Prostate gland (tissue), 2 donors: Measurements from ENCODE around the gene GRIA3. TPM values are rescaled to one million over a fixed set of nuclear protein-coding genes. Genes with fewer than 3 reads are reported as not detected.

Experiments
- DNase-seq: peaks from one replicate; pipeline ENCODE4 v3.0.0-alpha.2; 2019; ENCODE audit warnings: low spot score
- H3K27ac ChIP-seq, 2 donors: fragments of 200-600 bp; sonication (generic); 2 replicates each; pipeline ENCODE4 v1.5.1; 2017 to 2019
- H3K27me3 ChIP-seq: fragments of 200-600 bp; sonication (generic); replicated peaks from 2 replicates; pipeline ENCODE4 v1.5.1; 2019; ENCODE audit not compliant: insufficient read depth
- H3K36me3 ChIP-seq, 2 donors: fragments of 200-600 bp; sonication (generic); 1 replicate in 1 of 2; 2 replicates in 1 of 2; pipeline versions ENCODE4 v1.5.1 to v1.8.1; 2017 to 2019
- H3K4me1 ChIP-seq: fragments of 200-600 bp; sonication (generic); replicated peaks from 2 replicates; pipeline ENCODE4 v1.5.1; 2019
- H3K4me3 ChIP-seq, 2 donors: fragments of 200-600 bp; sonication (generic); 2 replicates each; pipeline ENCODE4 v1.5.1; 2017 to 2019
- H3K9me3 ChIP-seq: fragments of 200-600 bp; sonication (generic); 2 replicates; pipeline ENCODE4 v1.5.1; 2017
- POLR2A ChIP-seq: fragments of 450-650 bp; IDR thresholded peaks from one replicate; pipeline ENCODE4 v1.6.1; 2016; ENCODE audit warnings: antibody characterized with exemption, mild to moderate bottlenecking
- POLR2AphosphoS5 ChIP-seq: sonication (generic); formaldehyde crosslinking; IDR thresholded peaks from one replicate; pipeline ENCODE4 v1.6.1; 2017; ENCODE audit warnings: antibody characterized with exemption
- WGBS: methylation state at CpG from one replicate; pipeline ENCODE4 v1.1.5; 2018; 5-methylcytosine and 5-hydroxymethylcytosine counted together
- intact Hi-C: fragments of 100-400 bp; cut with DNase I; formaldehyde crosslinking; loops from one replicate; pipeline ENCODE4 v1.14.2; 2022
- total RNA-seq, 2 donors: library from RNA; depleted of rRNA; stranded (reverse); fragments of >200 nt; gene quantifications; one replicate each; pipeline ENCODE4 v1.1.0, GENCODE V29; 2016
- TF ChIP-seq, protein P1 (sequence below), 4 experiments: fragments of 200-600 bp in 2 of 4; fragments of 450-650 bp in 2 of 4; sonication (generic) in 2 of 4; IDR thresholded peaks; 1 replicate in 3 of 4; 2 replicates in 1 of 4; pipeline ENCODE4 v1.5.1; 2016 to 2019; ENCODE audit warnings: antibody characterized with exemption in 4 of 4, mild to moderate bottlenecking in 2 of 4, moderate library complexity in 2 of 4

GRIA3 gene
- total RNA-seq, 2 donors from 2014 or later: 1.1 to 1.6 TPM

DNA sequence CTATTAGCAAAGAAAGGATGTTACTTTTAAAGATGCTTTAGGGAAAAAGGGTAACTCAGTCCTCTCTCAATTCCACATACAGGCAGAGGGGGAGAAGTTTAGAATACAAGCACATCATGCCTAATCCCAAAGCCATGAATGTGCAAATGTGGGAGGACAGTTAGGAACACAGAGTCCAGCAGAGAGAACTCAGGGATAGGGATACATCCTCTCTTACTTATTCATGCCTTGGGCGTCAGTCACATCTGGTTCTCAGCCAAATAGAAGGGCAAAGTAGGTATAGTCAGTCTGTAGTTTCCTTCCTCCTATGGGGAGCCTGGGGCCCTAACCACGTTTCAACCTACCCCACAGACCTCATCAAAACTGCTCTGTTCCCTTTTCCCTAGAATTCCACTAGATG is 87.8 kb downstream of the GRIA3 start:
- Histone ChIP-seq H3K36me3 (no peaks in the 10 kb centered on the region), H3K27me3 (no peaks in the 10 kb centered on the region), H3K4me1 (no peaks in the 10 kb centered on the region), H3K27ac (no peak overlapping the region), H3K4me3 (no peak overlapping the region), H3K9me3 (no peaks in the 10 kb centered on the region)
- no peak for TF ChIP-seq POLR2A
- TF ChIP-seq POLR2AphosphoS5: no peak
- TF ChIP-seq, protein P1, sequence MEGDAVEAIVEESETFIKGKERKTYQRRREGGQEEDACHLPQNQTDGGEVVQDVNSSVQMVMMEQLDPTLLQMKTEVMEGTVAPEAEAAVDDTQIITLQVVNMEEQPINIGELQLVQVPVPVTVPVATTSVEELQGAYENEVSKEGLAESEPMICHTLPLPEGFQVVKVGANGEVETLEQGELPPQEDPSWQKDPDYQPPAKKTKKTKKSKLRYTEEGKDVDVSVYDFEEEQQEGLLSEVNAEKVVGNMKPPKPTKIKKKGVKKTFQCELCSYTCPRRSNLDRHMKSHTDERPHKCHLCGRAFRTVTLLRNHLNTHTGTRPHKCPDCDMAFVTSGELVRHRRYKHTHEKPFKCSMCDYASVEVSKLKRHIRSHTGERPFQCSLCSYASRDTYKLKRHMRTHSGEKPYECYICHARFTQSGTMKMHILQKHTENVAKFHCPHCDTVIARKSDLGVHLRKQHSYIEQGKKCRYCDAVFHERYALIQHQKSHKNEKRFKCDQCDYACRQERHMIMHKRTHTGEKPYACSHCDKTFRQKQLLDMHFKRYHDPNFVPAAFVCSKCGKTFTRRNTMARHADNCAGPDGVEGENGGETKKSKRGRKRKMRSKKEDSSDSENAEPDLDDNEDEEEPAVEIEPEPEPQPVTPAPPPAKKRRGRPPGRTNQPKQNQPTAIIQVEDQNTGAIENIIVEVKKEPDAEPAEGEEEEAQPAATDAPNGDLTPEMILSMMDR (IDR thresholded peaks at IDR 0.05): no peak
- DNase-seq: no peak
- 74% methylated on average over 2 of the region's 2 CpGs for WGBS
- intact Hi-C loops: no loop called here

DNA sequence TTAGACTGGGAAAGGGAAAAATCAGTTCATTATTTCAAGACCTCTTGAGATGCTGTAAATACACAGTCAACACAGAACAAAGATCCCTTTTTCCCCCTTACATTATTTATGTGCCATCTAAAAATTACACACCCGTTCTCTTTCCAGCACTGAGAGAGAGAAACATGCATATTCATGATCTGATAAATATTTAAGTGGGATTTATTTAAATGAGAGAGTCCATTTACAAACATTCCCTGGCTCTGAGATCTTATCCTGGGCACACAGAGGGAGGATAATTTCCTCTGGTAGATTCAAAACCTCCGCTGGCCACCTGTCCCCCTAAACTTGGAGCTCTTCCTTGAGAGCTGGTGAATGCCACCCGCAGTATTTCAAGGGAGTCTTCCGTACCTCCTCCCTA is 88.6 kb downstream of the GRIA3 start:
- Histone ChIP-seq H3K27ac (no peak overlapping the region), H3K27me3 (no peaks in the 10 kb centered on the region), H3K4me1 (no peaks in the 10 kb centered on the region), H3K36me3 (no peaks in the 10 kb centered on the region), H3K9me3 (no peaks in the 10 kb centered on the region), H3K4me3 (no peak overlapping the region)
- DNase-seq: no peak
- TF ChIP-seq POLR2A (no peak), POLR2AphosphoS5 (no peak)
- TF ChIP-seq, protein P1 (IDR thresholded peaks at IDR 0.05): no peak
- WGBS: 78% methylated on average over 4 of the region's 4 CpGs
- intact Hi-C loops: no loop called here

DNA sequence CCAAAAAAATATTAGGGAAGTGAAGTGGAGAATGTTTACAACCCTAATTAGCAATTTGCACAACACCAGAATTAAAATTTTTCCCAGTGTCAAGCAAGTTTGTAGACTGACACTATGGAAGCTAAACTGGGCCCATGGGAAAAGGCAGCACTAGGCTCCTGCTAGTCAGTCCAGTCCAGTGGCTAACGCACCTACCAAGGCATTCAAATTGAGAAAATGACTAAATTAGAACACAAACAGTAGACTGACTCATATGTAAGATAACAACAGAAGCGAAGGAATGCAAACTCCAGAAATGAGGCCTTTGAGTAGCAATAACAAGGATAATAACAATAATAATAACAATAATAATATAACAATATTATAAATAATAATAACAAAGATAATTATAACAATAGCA is 90.7 kb downstream of the GRIA3 start:
- H3K27me3 ChIP-seq: no peaks in the 10 kb centered on the region
- no peak for DNase-seq
- no peak overlapping the region for H3K27ac ChIP-seq
- H3K4me1 ChIP-seq: no peaks in the 10 kb centered on the region
- no peak overlapping the region for H3K4me3 ChIP-seq
- H3K9me3 ChIP-seq: no peaks in the 10 kb centered on the region
- intact Hi-C loops: no loop called here
- 75% methylated on average over 2 of the region's 2 CpGs for WGBS
- no peaks in the 10 kb centered on the region for H3K36me3 ChIP-seq
- TF ChIP-seq, protein P1 (IDR thresholded peaks at IDR 0.05): no peak
- TF ChIP-seq POLR2A (no peak), POLR2AphosphoS5 (no peak)

DNA sequence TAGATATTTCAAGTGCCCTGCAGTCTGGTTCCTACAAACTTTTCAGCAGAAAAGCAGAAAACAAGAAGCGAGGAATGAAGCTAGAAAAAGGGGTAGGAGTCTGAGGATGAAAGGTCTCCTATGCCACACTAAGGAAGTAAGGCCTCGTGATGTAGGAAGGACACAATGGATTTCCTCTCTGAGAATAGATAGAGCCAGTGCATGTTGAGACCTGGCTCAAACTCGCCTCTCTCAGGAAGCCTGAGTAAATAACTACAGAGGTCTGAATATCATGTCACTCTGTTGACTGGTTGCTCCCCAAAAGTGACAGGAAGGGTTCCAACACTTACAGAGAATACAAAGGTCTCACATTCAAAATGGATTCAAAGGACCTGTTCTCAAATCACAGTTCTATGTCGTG is 93.3 kb downstream of the GRIA3 start:
- H3K27me3 ChIP-seq: no peaks in the 10 kb centered on the region
- H3K4me3 ChIP-seq: no peak overlapping the region
- H3K9me3 ChIP-seq: no peaks in the 10 kb centered on the region
- intact Hi-C loops: no loop called here
- TF ChIP-seq, protein P1 (IDR thresholded peaks at IDR 0.05): no peak
- TF ChIP-seq POLR2A: no peak
- no peak for TF ChIP-seq POLR2AphosphoS5
- WGBS: 43% methylated on average over 4 of the region's 4 CpGs
- H3K4me1 ChIP-seq: no peaks in the 10 kb centered on the region
- no peak overlapping the region for H3K27ac ChIP-seq
- DNase-seq: no peak
- no peaks in the 10 kb centered on the region for H3K36me3 ChIP-seq

DNA sequence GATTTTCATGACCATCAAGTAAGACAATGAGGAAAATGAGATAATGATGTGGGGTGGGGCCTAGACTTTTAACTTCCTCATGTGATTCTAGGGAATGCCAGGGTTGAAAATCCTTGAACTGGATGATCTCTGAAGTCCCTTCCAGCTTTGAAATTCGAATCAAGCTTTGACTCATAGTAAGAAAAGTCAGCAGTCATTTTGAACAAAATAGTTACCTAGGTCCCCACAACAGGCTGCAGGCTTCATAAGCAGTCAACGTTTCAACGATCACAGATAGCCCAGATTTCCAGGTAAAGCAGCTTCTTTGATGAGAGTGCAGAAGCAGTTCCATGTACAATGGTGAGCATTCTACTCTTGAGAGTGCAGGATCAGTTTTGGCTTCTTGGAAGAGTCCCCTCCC is 93.7 kb downstream of the GRIA3 start:
- Histone ChIP-seq H3K36me3 (no peaks in the 10 kb centered on the region), H3K4me3 (no peak overlapping the region), H3K27me3 (no peaks in the 10 kb centered on the region), H3K9me3 (no peaks in the 10 kb centered on the region), H3K4me1 (no peaks in the 10 kb centered on the region), H3K27ac (no peak overlapping the region)
- no peak for DNase-seq
- WGBS: 82% methylated on average over 3 of the region's 3 CpGs
- intact Hi-C loops: no loop called here
- TF ChIP-seq POLR2AphosphoS5 (no peak), POLR2A (no peak)
- TF ChIP-seq, protein P1 (IDR thresholded peaks at IDR 0.05): no peak
